Right atrium auricular region (tissue), 2 donors: Measurements from ENCODE around the gene MGAT5. TPM values are rescaled to one million over a fixed set of nuclear protein-coding genes. Genes with fewer than 3 reads are reported as not detected.

ENCODE experiments used
- DNase-seq: peaks from one replicate; pipeline ENCODE4 v3.0.0-alpha.2; 2019; ENCODE audit warnings: low spot score
- H3K27ac ChIP-seq, 2 donors: fragments of 200-600 bp; sonication (generic); 1 replicate in 1 of 2; 2 replicates in 1 of 2; pipeline ENCODE4 v1.5.1; 2016 to 2019
- H3K27me3 ChIP-seq, 2 donors: fragments of 200-600 bp; sonication (generic); one replicate each; pipeline versions ENCODE4 v1.5.1 to v1.6.0; 2017 to 2019
- H3K36me3 ChIP-seq: fragments of 200-600 bp; sonication (generic); one replicate; pipeline ENCODE4 v1.5.1; 2016
- H3K4me1 ChIP-seq, 2 donors: fragments of 200-600 bp; sonication (generic); one replicate each; pipeline versions ENCODE4 v1.5.1 to v1.6.0; 2017 to 2019
- H3K4me3 ChIP-seq, 2 donors: fragments of 200-600 bp; sonication (generic); 1 replicate in 1 of 2; 2 replicates in 1 of 2; pipeline ENCODE4 v1.5.1; 2017 to 2019; ENCODE audit warnings: mild to moderate bottlenecking in 1 of 2, moderate library complexity in 1 of 2
- H3K9me3 ChIP-seq, 2 donors: fragments of 200-600 bp; sonication (generic); one replicate each; pipeline ENCODE4 v1.5.1; 2019
- CTCF ChIP-seq, 2 donors: fragments of 200-600 bp; sonication (generic); IDR thresholded peaks; one replicate each; pipeline ENCODE4 v1.5.1; 2019; ENCODE audit warnings: antibody characterized with exemption in 2 of 2
- total RNA-seq, 2 donors: library from RNA; depleted of rRNA; stranded (reverse); fragments of >200 nt; gene quantifications; one replicate each; pipeline ENCODE4 v1.1.0, GENCODE V29; 2016

MGAT5 gene
- total RNA-seq, 2 donors from 2014 or later: 56.9 to 91.0 TPM

GRCh38 chr2:134280231-134280630 lies 26.4 kb downstream of the MGAT5 start:
- H3K27ac ChIP-seq: peak overlapping the region; percentile 15 to 66

GRCh38 chr2:134280726-134281125 lies 26.9 kb downstream of the MGAT5 start:
- Histone ChIP-seq H3K27ac (peak overlapping the region; percentile 15 to 66), H3K4me1 (peaks cover 0 to 67% of the 10 kb centered on the region in 2 donors), H3K4me3 (no peak overlapping the region), H3K27me3 (no peaks in the 10 kb centered on the region), H3K36me3 (no peaks in the 10 kb centered on the region), H3K9me3 (no peaks in the 10 kb centered on the region)
- no peak for DNase-seq
- no peak for TF ChIP-seq CTCF (IDR thresholded peaks at IDR 0.05)

More at GRCh38 chr2:134280231-134280630, 26.4 kb downstream of the MGAT5 start:
- TF ChIP-seq CTCF (IDR thresholded peaks at IDR 0.05): no peak
- Histone ChIP-seq H3K36me3 (no peaks in the 10 kb centered on the region), H3K27me3 (no peaks in the 10 kb centered on the region), H3K9me3 (no peaks in the 10 kb centered on the region), H3K4me1 (peaks cover 0 to 69% of the 10 kb centered on the region in 2 donors), H3K4me3 (no peak overlapping the region)
- DNase-seq: no peak

- Histone ChIP-seq H3K4me1 (peaks cover 0 to 56% of the 10 kb centered on the region in 2 donors), H3K36me3 (no peaks in the 10 kb centered on the region), H3K4me3 (no peak overlapping the region), H3K27ac (peak overlapping the region; percentile 32 to 66), H3K9me3 (no peaks in the 10 kb centered on the region), H3K27me3 (no peaks in the 10 kb centered on the region)
- no peak for DNase-seq
- TF ChIP-seq CTCF (IDR thresholded peaks at IDR 0.05): no peak
Observed at GRCh38 chr2:134281815-134282419, 28.0 kb downstream of the MGAT5 start.

- Histone ChIP-seq H3K4me1 (peaks cover 0 to 61% of the 10 kb centered on the region in 2 donors), H3K9me3 (no peaks in the 10 kb centered on the region), H3K36me3 (no peaks in the 10 kb centered on the region), H3K27me3 (no peaks in the 10 kb centered on the region), H3K4me3 (no peak overlapping the region), H3K27ac (peak overlapping the region; percentile 32 to 66)
- TF ChIP-seq CTCF (IDR thresholded peaks at IDR 0.05): no peak
- no peak for DNase-seq
Observed at GRCh38 chr2:134282629-134283400, 28.9 kb downstream of the MGAT5 start.

- Histone ChIP-seq H3K9me3 (no peaks in the 10 kb centered on the region), H3K27me3 (no peaks in the 10 kb centered on the region), H3K36me3 (no peaks in the 10 kb centered on the region), H3K27ac (peak overlapping the region in 1 of 2 donors; percentile 13), H3K4me1 (peaks cover 0 to 60% of the 10 kb centered on the region in 2 donors), H3K4me3 (no peak overlapping the region)
- no peak for TF ChIP-seq CTCF (IDR thresholded peaks at IDR 0.05)
- no peak for DNase-seq
Observed at GRCh38 chr2:134283661-134284060, 29.8 kb downstream of the MGAT5 start.
